Measurements from ENCODE around the gene SND1. TPM values are rescaled to one million over a fixed set of nuclear protein-coding genes. Genes with fewer than 3 reads are reported as not detected.

The SND1 gene
- total and polyA plus RNA-seq, 4 donors = 59.4 to 214 (median 84.1) TPM

GRCh38 chr7:128033246-128033645 is 381.3 kb downstream of the SND1 start:
- no peaks in the 10 kb centered on the region for H3K9me3 ChIP-seq (ENCODE audit: control insufficient read depth in 4 of 4, low read length in 3 of 4)
- H3K9ac ChIP-seq (ENCODE audit: low read depth in 1 of 2, low read length in 2 of 2) = no peak overlapping the region
- no peaks in the 10 kb centered on the region for H3K27me3 ChIP-seq (ENCODE audit: control insufficient read depth in 4 of 4, insufficient read depth in 4 of 4, low read length in 3 of 4)
- H3K27ac ChIP-seq (ENCODE audit: low read depth in 1 of 2, low read length in 2 of 2) = no peak overlapping the region
- peaks cover 7 to 25% (median 16%) of the 10 kb centered on the region in 4 donors for H3K4me1 ChIP-seq (ENCODE audit: control insufficient read depth in 4 of 4, insufficient read depth in 4 of 4, low read length in 3 of 4)
- no peak overlapping the region for H3K4me3 ChIP-seq (ENCODE audit: low read depth in 1 of 3, low read length in 3 of 3)
- no peak for TF ChIP-seq GABPA (IDR thresholded peaks at IDR 0.05 in 1 of 2, conservative IDR thresholded peaks at IDR 0.05 in 1 of 2)
- TF ChIP-seq RXRA (IDR thresholded peaks at IDR 0.05) = no peak
- no peak for TF ChIP-seq HNF4A (conservative IDR thresholded peaks at IDR 0.05)
- no peak for TF ChIP-seq TAF1 (conservative IDR thresholded peaks at IDR 0.05)
- TF ChIP-seq FOXA2 (IDR thresholded peaks at IDR 0.05) = no peak
- no peak for TF ChIP-seq NR2F2 (IDR thresholded peaks at IDR 0.05)
- no peak for TF ChIP-seq YY1 (IDR thresholded peaks at IDR 0.05)
- no peak for TF ChIP-seq REST (IDR thresholded peaks at IDR 0.05)
- TF ChIP-seq EGR1 (IDR thresholded peaks at IDR 0.05; ENCODE audit: low read depth in 2 of 2) = no peak
- peaks cover 0 to 6% (median 1%) of the 10 kb centered on the region in 4 donors for H3K36me3 ChIP-seq (ENCODE audit: control insufficient read depth in 4 of 4, insufficient read depth in 3 of 4, low read depth in 1 of 4, low read length in 3 of 4)
- WGBS = 93% methylated on average over 9 of the region's 9 CpGs
- DNase-seq (ENCODE audit: low spot score) = no peak

DNA sequence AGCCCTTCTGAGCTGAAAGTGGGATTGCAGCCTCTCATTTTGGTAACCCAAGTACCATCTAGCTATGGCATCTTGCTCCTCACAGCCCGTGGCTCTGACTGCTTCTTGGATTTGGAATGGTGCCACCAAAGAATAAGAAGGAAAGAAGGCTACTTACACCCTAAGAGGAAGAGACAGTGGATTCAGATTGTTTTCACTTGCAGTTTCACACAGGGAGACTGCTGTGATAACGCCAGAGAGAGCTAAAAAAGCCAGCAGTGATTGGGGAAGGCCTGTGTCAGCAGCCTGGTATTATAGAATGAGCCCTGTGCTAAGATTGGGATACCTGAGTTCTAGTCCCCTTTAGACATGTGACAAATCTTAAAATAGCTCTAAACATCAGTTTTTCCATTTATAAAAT is 382.8 kb downstream of the SND1 start:
- Histone ChIP-seq H3K27ac (ENCODE audit: low read depth in 1 of 2, low read length in 2 of 2) (no peak overlapping the region), H3K9me3 (ENCODE audit: control insufficient read depth in 4 of 4, low read length in 3 of 4) (no peaks in the 10 kb centered on the region), H3K9ac (ENCODE audit: low read depth in 1 of 2, low read length in 2 of 2) (no peak overlapping the region), H3K4me3 (ENCODE audit: low read depth in 1 of 3, low read length in 3 of 3) (no peak overlapping the region), H3K4me1 (ENCODE audit: control insufficient read depth in 4 of 4, insufficient read depth in 4 of 4, low read length in 3 of 4) (peaks cover 5 to 14% (median 10%) of the 10 kb centered on the region in 4 donors), H3K36me3 (ENCODE audit: control insufficient read depth in 4 of 4, insufficient read depth in 3 of 4, low read depth in 1 of 4, low read length in 3 of 4) (no peaks in the 10 kb centered on the region), H3K27me3 (ENCODE audit: control insufficient read depth in 4 of 4, insufficient read depth in 4 of 4, low read length in 3 of 4) (no peaks in the 10 kb centered on the region)
- DNase-seq (ENCODE audit: low spot score) = no peak
- TF ChIP-seq TAF1 (conservative IDR thresholded peaks at IDR 0.05) (no peak), FOXA1 (IDR thresholded peaks at IDR 0.05) (no peak), RXRA (IDR thresholded peaks at IDR 0.05) (no peak), REST (IDR thresholded peaks at IDR 0.05) (no peak), YY1 (IDR thresholded peaks at IDR 0.05) (no peak), NR2F2 (IDR thresholded peaks at IDR 0.05) (no peak), EGR1 (IDR thresholded peaks at IDR 0.05; ENCODE audit: low read depth in 2 of 2) (no peak), SP1 (IDR thresholded peaks at IDR 0.05) (no peak), FOXA2 (IDR thresholded peaks at IDR 0.05) (no peak)
- TF ChIP-seq, protein P1, sequence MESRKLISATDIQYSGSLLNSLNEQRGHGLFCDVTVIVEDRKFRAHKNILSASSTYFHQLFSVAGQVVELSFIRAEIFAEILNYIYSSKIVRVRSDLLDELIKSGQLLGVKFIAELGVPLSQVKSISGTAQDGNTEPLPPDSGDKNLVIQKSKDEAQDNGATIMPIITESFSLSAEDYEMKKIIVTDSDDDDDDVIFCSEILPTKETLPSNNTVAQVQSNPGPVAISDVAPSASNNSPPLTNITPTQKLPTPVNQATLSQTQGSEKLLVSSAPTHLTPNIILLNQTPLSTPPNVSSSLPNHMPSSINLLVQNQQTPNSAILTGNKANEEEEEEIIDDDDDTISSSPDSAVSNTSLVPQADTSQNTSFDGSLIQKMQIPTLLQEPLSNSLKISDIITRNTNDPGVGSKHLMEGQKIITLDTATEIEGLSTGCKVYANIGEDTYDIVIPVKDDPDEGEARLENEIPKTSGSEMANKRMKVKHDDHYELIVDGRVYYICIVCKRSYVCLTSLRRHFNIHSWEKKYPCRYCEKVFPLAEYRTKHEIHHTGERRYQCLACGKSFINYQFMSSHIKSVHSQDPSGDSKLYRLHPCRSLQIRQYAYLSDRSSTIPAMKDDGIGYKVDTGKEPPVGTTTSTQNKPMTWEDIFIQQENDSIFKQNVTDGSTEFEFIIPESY (IDR thresholded peaks at IDR 0.05) = no peak
- TF ChIP-seq, protein P2, sequence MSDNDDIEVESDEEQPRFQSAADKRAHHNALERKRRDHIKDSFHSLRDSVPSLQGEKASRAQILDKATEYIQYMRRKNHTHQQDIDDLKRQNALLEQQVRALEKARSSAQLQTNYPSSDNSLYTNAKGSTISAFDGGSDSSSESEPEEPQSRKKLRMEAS (IDR thresholded peaks at IDR 0.05) = no peak
- 85% methylated on average over 2 of the region's 2 CpGs for WGBS

All from liver (tissue), 9 donors.